Mesenchymal stem cell (in vitro differentiated cells and primary cell): Measurements from ENCODE around the gene KPNA6.
"Not testable (repeated sequence)": the region's sequence is repeated elsewhere in the genome, so short reads cannot be mapped to it uniquely, and the experiment has no call there.

Experiments used
- DNase-seq: peaks from one replicate; pipeline ENCODE4 v3.0.0-alpha.2; 2013
- H2AFZ ChIP-seq: one replicate; pipeline ENCODE4 v1.6.1; 2013; ENCODE audit warnings: low read depth, mild to moderate bottlenecking, control low read depth, inconsistent platforms, low read length, moderate library complexity
- H2AK5ac ChIP-seq: 2 replicates; pipeline ENCODE4 v1.6.1; 2013; ENCODE audit warnings: low read length, moderate library complexity, mild to moderate bottlenecking, inconsistent platforms; ENCODE audit not compliant: severe bottlenecking
- H2BK120ac ChIP-seq: one replicate; pipeline ENCODE4 v1.6.1; 2013; ENCODE audit warnings: low read depth, mild to moderate bottlenecking, inconsistent platforms, low read length, moderate library complexity
- H2BK12ac ChIP-seq, 2 experiments: one replicate each; pipeline ENCODE4 v1.6.1; 2013; ENCODE audit warnings: inconsistent platforms in 2 of 2, low read length in 2 of 2, mild to moderate bottlenecking in 2 of 2, moderate library complexity in 2 of 2, control low read depth in 1 of 2
- H2BK15ac ChIP-seq: one replicate; pipeline ENCODE4 v1.6.1; 2013; ENCODE audit warnings: mild to moderate bottlenecking, low read depth, inconsistent platforms; ENCODE audit not compliant: poor library complexity, severe bottlenecking
- H2BK5ac ChIP-seq: 2 replicates; pipeline ENCODE4 v1.6.1; 2013; ENCODE audit warnings: low read depth, mild to moderate bottlenecking, low read length, control low read depth, inconsistent platforms; ENCODE audit not compliant: poor library complexity, severe bottlenecking
- H3K14ac ChIP-seq, 2 experiments: one replicate each; pipeline ENCODE4 v1.6.1; 2013; ENCODE audit warnings: inconsistent platforms in 2 of 2, low read length in 2 of 2, control low read depth in 1 of 2, mild to moderate bottlenecking in 1 of 2, moderate library complexity in 1 of 2
- H3K18ac ChIP-seq, 2 experiments: one replicate each; pipeline ENCODE4 v1.6.1; 2013; ENCODE audit warnings: inconsistent platforms in 2 of 2, low read length in 2 of 2, control low read depth in 1 of 2, low read depth in 1 of 2, mild to moderate bottlenecking in 1 of 2
- H3K23ac ChIP-seq, 2 experiments: one replicate each; pipeline ENCODE4 v1.6.1; 2013; ENCODE audit warnings: inconsistent platforms in 2 of 2, low read length in 2 of 2, mild to moderate bottlenecking in 2 of 2, moderate library complexity in 2 of 2, control low read depth in 1 of 2
- H3K27ac ChIP-seq: 2 replicates; pipeline ENCODE4 v1.5.1; 2013; ENCODE audit warnings: mild to moderate bottlenecking, moderate library complexity, low read length, control low read depth, inconsistent platforms; ENCODE audit not compliant: poor library complexity, severe bottlenecking
- H3K27me3 ChIP-seq, 2 experiments: 2 replicates each; pipeline versions ENCODE4 v1.6.1 to v1.7.0; 2013; ENCODE audit warnings: low read length in 2 of 2, mild to moderate bottlenecking in 2 of 2, moderate library complexity in 2 of 2, control low read depth in 1 of 2, inconsistent platforms in 1 of 2; ENCODE audit not compliant: control insufficient read depth in 1 of 2, insufficient read depth in 1 of 2
- H3K36me3 ChIP-seq, 2 experiments: 2 replicates each; pipeline versions ENCODE4 v1.6.1 to v1.7.0; 2013; ENCODE audit warnings: low read length in 2 of 2, control low read depth in 1 of 2, inconsistent platforms in 1 of 2, low read depth in 1 of 2, mild to moderate bottlenecking in 1 of 2; ENCODE audit not compliant: insufficient read depth in 2 of 2, control insufficient read depth in 1 of 2
- H3K4ac ChIP-seq, 2 experiments: one replicate each; pipeline ENCODE4 v1.6.1; 2013; ENCODE audit warnings: inconsistent platforms in 2 of 2, low read length in 2 of 2, mild to moderate bottlenecking in 2 of 2, moderate library complexity in 2 of 2, control low read depth in 1 of 2, low read depth in 1 of 2
- H3K4me1 ChIP-seq: 2 replicates; pipeline ENCODE4 v1.6.1; 2013; ENCODE audit warnings: low read depth, low read length, control low read depth; ENCODE audit not compliant: control insufficient read depth, insufficient read depth
- H3K4me2 ChIP-seq: 2 replicates; pipeline ENCODE4 v1.6.1; 2013; ENCODE audit warnings: low read length, mild to moderate bottlenecking, inconsistent platforms; ENCODE audit not compliant: poor library complexity, severe bottlenecking
- H3K4me3 ChIP-seq, 2 experiments: 2 replicates each; pipeline versions ENCODE4 v1.5.1 to v1.7.0; 2013; ENCODE audit warnings: low read length in 2 of 2, mild to moderate bottlenecking in 2 of 2, control low read depth in 1 of 2, low read depth in 1 of 2; ENCODE audit not compliant: insufficient read depth in 1 of 2
- H3K79me1 ChIP-seq: replicated peaks from 2 replicates; pipeline ENCODE4 v1.6.1; 2013; ENCODE audit warnings: mild to moderate bottlenecking, control low read depth, low read length, inconsistent platforms; ENCODE audit not compliant: poor library complexity, severe bottlenecking
- H3K9ac ChIP-seq: 2 replicates; pipeline ENCODE4 v1.7.0; 2013; ENCODE audit warnings: mild to moderate bottlenecking, low read length, moderate library complexity
- H3K9me3 ChIP-seq: 2 replicates; pipeline ENCODE4 v1.7.0; 2013; ENCODE audit warnings: mild to moderate bottlenecking, low read length; ENCODE audit not compliant: control insufficient read depth
- H4K8ac ChIP-seq: one replicate; pipeline ENCODE4 v1.6.1; 2013; ENCODE audit warnings: inconsistent platforms, mild to moderate bottlenecking, low read length, moderate library complexity
- H4K91ac ChIP-seq: one replicate; pipeline ENCODE4 v1.6.1; 2013; ENCODE audit warnings: mild to moderate bottlenecking, low read length, inconsistent platforms
- WGBS: methylation state at CpG from one replicate; pipeline ENCODE4 v1.1.7; 2013; ENCODE audit warnings: mixed read lengths; 5-methylcytosine and 5-hydroxymethylcytosine counted together

KPNA6 gene

GRCh38 chr1:32074841-32075240 lies 33.0 kb upstream of the KPNA6 start:
- Histone ChIP-seq H3K4ac (no peak overlapping the region), H2AK5ac (no peak overlapping the region), H2BK5ac (no peak overlapping the region), H3K4me1 (peaks cover 10% of the 10 kb centered on the region), H2BK12ac (no peak overlapping the region), H3K27me3 (no peaks in the 10 kb centered on the region), H3K4me3 (no peak overlapping the region), H3K79me1 (peaks cover 27% of the 10 kb centered on the region), H3K36me3 (peaks cover 28 to 45% of the 10 kb centered on the region in 2 experiments), H2AFZ (no peak overlapping the region), H2BK120ac (no peak overlapping the region), H4K91ac (no peak overlapping the region), H3K9me3 (no peaks in the 10 kb centered on the region), H3K18ac (no peak overlapping the region), H3K4me2 (no peak overlapping the region), H4K8ac (no peak overlapping the region), H3K14ac (no peak overlapping the region), H2BK15ac (no peak overlapping the region), H3K9ac (no peak overlapping the region), H3K23ac (no peak overlapping the region), H3K27ac (no peak overlapping the region)
- no peak for DNase-seq
- 95% methylated on average over 7 of the region's 9 CpGs for WGBS

- H3K23ac ChIP-seq: no peak overlapping the region
- DNase-seq: no peak
- WGBS: 100% methylated on average over 1 of the region's 3 CpGs
Observed at GRCh38 chr1:32077451-32077850, 30.4 kb upstream of the KPNA6 start.

GRCh38 chr1:32082022-32082421 lies 25.8 kb upstream of the KPNA6 start:
- Histone ChIP-seq H3K4me3 (no peak overlapping the region), H3K4ac (no peak overlapping the region)
- WGBS: 100% methylated on average over 1 of the region's 1 CpG

More at GRCh38 chr1:32077451-32077850, 30.4 kb upstream of the KPNA6 start:
- Histone ChIP-seq H3K14ac (no peak overlapping the region), H3K79me1 (peaks cover 27% of the 10 kb centered on the region), H2BK5ac (no peak overlapping the region), H4K8ac (no peak overlapping the region), H3K9me3 (no peaks in the 10 kb centered on the region), H3K4me1 (peaks cover 7% of the 10 kb centered on the region), H3K27ac (no peak overlapping the region), H3K36me3 (peaks cover 32 to 59% of the 10 kb centered on the region in 2 experiments), H3K27me3 (no peaks in the 10 kb centered on the region), H2AK5ac (no peak overlapping the region), H3K4me3 (no peak overlapping the region), H3K4me2 (no peak overlapping the region), H2BK15ac (no peak overlapping the region), H2AFZ (no peak overlapping the region), H2BK120ac (no peak overlapping the region), H3K4ac (no peak overlapping the region), H2BK12ac (no peak overlapping the region), H4K91ac (no peak overlapping the region), H3K9ac (no peak overlapping the region), H3K18ac (no peak overlapping the region)

GRCh38 chr1:32086381-32086780 lies 21.5 kb upstream of the KPNA6 start:
- not testable (repeated sequence) for H2BK15ac ChIP-seq, H3K9me3 ChIP-seq, H3K23ac ChIP-seq, H3K27me3 ChIP-seq, H3K18ac ChIP-seq, H3K4me1 ChIP-seq, H2AK5ac ChIP-seq, H2BK120ac ChIP-seq, DNase-seq, H3K14ac ChIP-seq, H2BK5ac ChIP-seq, H3K4me2 ChIP-seq, H3K4me3 ChIP-seq, H4K91ac ChIP-seq, H3K27ac ChIP-seq, H3K9ac ChIP-seq, H2AFZ ChIP-seq, H2BK12ac ChIP-seq, H4K8ac ChIP-seq, H3K4ac ChIP-seq
- H3K36me3 ChIP-seq: peaks cover 39 to 56% of the 10 kb centered on the region in 2 experiments
- peaks cover 13% of the 10 kb centered on the region for H3K79me1 ChIP-seq
- 92% methylated on average over 2 of the region's 2 CpGs for WGBS

More at GRCh38 chr1:32082022-32082421, 25.8 kb upstream of the KPNA6 start:
- Histone ChIP-seq H3K18ac (no peak overlapping the region), H4K91ac (no peak overlapping the region), H3K79me1 (peaks cover 24% of the 10 kb centered on the region), H3K4me2 (no peak overlapping the region), H2BK12ac (no peak overlapping the region), H4K8ac (no peak overlapping the region), H3K4me1 (peaks cover 2% of the 10 kb centered on the region), H2BK120ac (no peak overlapping the region), H3K27me3 (no peaks in the 10 kb centered on the region), H2AK5ac (no peak overlapping the region), H3K23ac (no peak overlapping the region), H3K9ac (no peak overlapping the region), H2BK15ac (no peak overlapping the region), H3K36me3 (peaks cover 42 to 65% of the 10 kb centered on the region in 2 experiments), H3K14ac (no peak overlapping the region), H3K9me3 (no peaks in the 10 kb centered on the region), H3K27ac (no peak overlapping the region), H2BK5ac (no peak overlapping the region), H2AFZ (no peak overlapping the region)
- DNase-seq: no peak
